Right atrium auricular region (tissue), 2 donors: ENCODE measurements around the gene PTCD1. TPM values are rescaled to one million over a fixed set of nuclear protein-coding genes. Genes with fewer than 3 reads are reported as not detected.
"Not testable (repeated sequence)": the region's sequence is repeated elsewhere in the genome, so short reads cannot be mapped to it uniquely, and the experiment has no call there.

ENCODE experiments used
- DNase-seq: peaks from one replicate; pipeline ENCODE4 v3.0.0-alpha.2; 2019; ENCODE audit warnings: low spot score
- H3K27ac ChIP-seq, 2 donors: fragments of 200-600 bp; sonication (generic); 1 replicate in 1 of 2; 2 replicates in 1 of 2; pipeline ENCODE4 v1.5.1; 2016 to 2019
- H3K27me3 ChIP-seq, 2 donors: fragments of 200-600 bp; sonication (generic); one replicate each; pipeline versions ENCODE4 v1.5.1 to v1.6.0; 2017 to 2019
- H3K36me3 ChIP-seq: fragments of 200-600 bp; sonication (generic); one replicate; pipeline ENCODE4 v1.5.1; 2016
- H3K4me1 ChIP-seq, 2 donors: fragments of 200-600 bp; sonication (generic); one replicate each; pipeline versions ENCODE4 v1.5.1 to v1.6.0; 2017 to 2019
- H3K4me3 ChIP-seq, 2 donors: fragments of 200-600 bp; sonication (generic); 1 replicate in 1 of 2; 2 replicates in 1 of 2; pipeline ENCODE4 v1.5.1; 2017 to 2019; ENCODE audit warnings: mild to moderate bottlenecking in 1 of 2, moderate library complexity in 1 of 2
- H3K9me3 ChIP-seq, 2 donors: fragments of 200-600 bp; sonication (generic); one replicate each; pipeline ENCODE4 v1.5.1; 2019
- total RNA-seq, 2 donors: library from RNA; depleted of rRNA; stranded (reverse); fragments of >200 nt; gene quantifications; one replicate each; pipeline ENCODE4 v1.1.0, GENCODE V29; 2016
- TF ChIP-seq, protein P1 (sequence below), 2 donors: fragments of 200-600 bp; sonication (generic); IDR thresholded peaks; one replicate each; pipeline ENCODE4 v1.5.1; 2019; ENCODE audit warnings: antibody characterized with exemption in 2 of 2

Gene PTCD1
- total RNA-seq, 2 donors from 2014 or later = 4.6 to 5.3 TPM

DNA sequence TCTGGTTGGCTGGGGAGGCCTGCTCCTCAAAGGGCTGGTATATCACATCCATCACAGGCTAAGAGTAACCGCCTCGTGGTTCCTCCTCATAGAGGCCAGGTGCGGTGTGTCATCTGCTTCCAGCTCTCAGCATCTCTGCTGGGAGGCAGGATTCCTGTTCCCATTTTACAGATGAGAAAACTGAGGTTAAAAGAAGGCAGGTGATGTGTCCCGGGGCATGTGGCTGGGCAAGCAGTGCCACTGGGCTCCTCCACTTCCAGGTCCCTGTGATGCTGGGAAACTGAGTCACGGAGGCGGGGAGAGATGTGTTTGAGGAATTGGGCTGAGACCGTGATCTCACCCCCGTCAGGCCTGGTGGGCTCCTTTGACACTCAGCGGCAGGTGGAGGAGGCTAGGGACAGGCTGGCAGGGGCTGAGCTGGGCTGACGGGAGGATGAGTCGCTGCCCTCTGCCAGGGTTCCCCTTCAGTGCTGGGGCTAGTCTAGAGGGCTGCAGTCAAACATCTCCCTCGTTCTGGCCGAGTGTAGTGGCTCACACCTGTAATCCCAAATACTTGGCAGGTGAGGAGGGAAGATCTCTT lies 54.7 kb downstream of the PTCD1 start:
- DNase-seq = no peak
- peaks cover 14% of the 10 kb centered on the region for H3K36me3 ChIP-seq
- no peaks in the 10 kb centered on the region for H3K9me3 ChIP-seq
- no peak overlapping the region for H3K27ac ChIP-seq
- TF ChIP-seq, protein P1, sequence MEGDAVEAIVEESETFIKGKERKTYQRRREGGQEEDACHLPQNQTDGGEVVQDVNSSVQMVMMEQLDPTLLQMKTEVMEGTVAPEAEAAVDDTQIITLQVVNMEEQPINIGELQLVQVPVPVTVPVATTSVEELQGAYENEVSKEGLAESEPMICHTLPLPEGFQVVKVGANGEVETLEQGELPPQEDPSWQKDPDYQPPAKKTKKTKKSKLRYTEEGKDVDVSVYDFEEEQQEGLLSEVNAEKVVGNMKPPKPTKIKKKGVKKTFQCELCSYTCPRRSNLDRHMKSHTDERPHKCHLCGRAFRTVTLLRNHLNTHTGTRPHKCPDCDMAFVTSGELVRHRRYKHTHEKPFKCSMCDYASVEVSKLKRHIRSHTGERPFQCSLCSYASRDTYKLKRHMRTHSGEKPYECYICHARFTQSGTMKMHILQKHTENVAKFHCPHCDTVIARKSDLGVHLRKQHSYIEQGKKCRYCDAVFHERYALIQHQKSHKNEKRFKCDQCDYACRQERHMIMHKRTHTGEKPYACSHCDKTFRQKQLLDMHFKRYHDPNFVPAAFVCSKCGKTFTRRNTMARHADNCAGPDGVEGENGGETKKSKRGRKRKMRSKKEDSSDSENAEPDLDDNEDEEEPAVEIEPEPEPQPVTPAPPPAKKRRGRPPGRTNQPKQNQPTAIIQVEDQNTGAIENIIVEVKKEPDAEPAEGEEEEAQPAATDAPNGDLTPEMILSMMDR (IDR thresholded peaks at IDR 0.05) = no peak
- H3K4me3 ChIP-seq = no peak overlapping the region
- H3K4me1 ChIP-seq = peaks cover 0 to 32% of the 10 kb centered on the region in 2 donors
- no peaks in the 10 kb centered on the region for H3K27me3 ChIP-seq

DNA sequence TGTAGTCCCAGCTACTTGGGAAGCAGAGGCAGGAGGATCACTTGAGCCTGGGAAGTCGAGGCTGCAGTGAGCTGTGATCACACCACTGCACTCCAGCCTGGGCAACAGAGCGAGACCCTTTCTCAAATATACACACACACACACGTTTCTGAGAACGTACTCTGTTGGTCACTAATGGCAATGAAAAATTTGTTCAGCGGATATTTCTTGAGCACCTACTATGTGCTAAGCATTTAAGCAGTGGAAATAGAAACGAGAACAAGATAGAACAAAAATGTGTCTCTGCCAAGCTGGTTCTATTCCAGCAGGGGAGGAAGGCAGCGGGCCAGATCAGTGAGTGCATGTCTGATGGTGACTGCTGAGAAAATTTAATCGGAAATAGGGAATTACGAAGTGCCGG lies 55.4 kb downstream of the PTCD1 start:
- no peak overlapping the region for H3K27ac ChIP-seq
- H3K9me3 ChIP-seq = no peaks in the 10 kb centered on the region
- no peaks in the 10 kb centered on the region for H3K27me3 ChIP-seq
- DNase-seq = no peak
- peaks cover 14% of the 10 kb centered on the region for H3K36me3 ChIP-seq
- no peak overlapping the region for H3K4me3 ChIP-seq
- TF ChIP-seq, protein P1 (IDR thresholded peaks at IDR 0.05) = no peak
- peaks cover 0 to 38% of the 10 kb centered on the region in 2 donors for H3K4me1 ChIP-seq

DNA sequence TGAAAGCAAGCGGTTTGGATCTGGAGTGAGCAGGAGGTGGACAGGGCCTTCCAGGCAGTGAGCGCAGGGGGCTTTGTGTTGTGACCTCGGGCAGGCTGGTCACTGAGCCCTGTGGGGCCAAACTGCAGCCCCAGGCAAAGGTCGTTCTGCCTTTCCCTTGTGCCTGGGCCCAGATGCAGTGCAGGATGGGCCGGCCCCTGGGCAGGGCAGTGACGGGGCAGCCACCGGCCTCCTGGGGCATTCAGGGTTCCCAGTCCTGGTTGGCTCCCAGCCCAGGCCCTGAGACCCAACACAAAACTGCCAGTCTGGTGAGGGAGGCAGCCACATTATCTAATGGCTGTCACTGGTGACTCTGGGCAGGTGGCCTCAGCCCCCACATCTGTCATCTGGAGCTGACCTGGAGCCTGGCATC lies 56.9 kb downstream of the PTCD1 start:
- TF ChIP-seq, protein P1 (IDR thresholded peaks at IDR 0.05) = no peak
- Histone ChIP-seq H3K4me3 (no peak overlapping the region), H3K9me3 (no peaks in the 10 kb centered on the region), H3K36me3 (peaks cover 14% of the 10 kb centered on the region), H3K27ac (no peak overlapping the region), H3K27me3 (no peaks in the 10 kb centered on the region), H3K4me1 (peaks cover 0 to 40% of the 10 kb centered on the region in 2 donors)
- DNase-seq = no peak

DNA sequence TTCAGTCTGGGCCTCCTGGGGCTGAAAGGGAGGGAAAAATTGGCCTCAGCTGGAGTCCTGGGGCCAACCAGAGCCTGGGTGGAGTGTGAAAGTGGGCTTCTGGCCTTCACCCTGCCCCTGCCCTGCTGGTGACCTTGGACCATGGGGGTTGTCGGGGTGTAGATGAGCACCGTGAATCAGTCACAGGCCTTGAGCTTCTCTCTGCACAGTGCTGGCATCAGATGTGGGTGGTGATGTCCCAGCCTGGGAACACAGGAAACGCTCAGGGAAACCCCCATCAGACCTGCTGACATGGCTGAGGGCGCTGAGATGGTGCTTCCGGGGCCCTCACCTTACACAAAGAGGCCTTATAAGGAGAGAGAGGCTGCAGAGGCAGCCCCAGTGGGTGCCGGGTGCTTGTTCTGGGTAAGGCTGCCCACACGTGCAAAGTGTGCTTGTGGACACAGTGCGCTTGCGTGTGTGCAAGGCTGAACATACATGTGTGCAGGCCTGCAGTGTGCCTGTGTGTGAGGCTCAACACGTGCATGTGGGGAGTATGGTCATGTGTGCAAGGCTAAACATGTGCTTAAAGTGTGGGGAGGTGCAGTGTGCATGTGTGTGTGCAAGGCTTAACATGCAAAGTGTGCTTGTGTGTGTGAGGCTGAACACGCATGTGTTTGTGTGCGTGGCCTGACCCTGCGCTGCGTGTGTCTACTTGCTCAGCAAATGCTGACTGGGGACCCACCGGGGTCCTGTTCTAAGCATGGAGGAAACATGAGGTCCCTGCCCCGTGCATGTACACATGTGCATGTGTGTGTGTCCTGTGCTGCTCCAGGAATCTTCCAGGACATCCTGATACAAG lies 57.6 kb downstream of the PTCD1 start:
- Histone ChIP-seq H3K27ac (peak overlapping the region; percentile 80 to 81), H3K27me3 (no peaks in the 10 kb centered on the region), H3K36me3 (peaks cover 11% of the 10 kb centered on the region), H3K9me3 (no peaks in the 10 kb centered on the region), H3K4me1 (peaks cover 0 to 43% of the 10 kb centered on the region in 2 donors), H3K4me3 (peak overlapping the region in 1 of 2 donors; percentile 24)
- no peak for DNase-seq
- TF ChIP-seq, protein P1 (IDR thresholded peaks at IDR 0.05) = no peak

DNA sequence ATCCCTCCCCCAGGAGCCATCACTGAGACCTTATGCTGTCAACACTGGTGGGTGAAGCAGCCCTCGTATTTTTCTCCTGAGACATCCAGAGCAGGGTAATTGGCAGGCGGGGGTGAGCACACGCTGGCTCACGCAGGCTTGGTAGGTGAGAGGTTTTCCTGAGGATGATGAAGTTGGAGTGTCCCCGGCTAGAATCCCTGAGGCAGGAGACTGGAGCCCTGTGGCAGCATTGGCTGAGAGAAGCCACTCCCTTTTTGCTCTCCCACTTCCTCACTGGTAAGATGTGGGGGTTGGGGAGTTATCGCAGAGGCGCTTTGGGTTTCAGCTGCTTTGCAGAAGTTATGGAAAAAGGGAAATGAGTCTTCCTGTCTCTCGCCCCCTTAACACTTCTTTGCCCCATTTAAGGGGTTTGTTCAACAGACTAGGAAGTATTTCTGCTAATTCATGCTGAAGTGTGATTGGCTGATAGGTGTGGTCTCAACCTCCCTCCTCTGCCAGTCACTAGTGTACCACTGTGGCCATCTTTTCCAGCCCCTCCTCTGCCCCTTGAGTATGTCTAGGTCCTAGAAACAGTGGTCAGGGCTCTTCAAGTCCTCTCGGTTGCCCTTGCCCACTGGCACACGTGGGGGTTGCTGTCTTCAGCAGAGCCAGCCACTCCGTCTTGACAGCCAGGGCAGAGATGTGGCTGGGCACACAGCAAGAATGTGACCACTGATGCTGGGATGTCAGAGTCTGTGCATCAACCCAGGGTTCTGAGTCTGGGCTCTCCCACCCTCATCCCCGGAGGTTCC lies 58.4 kb downstream of the PTCD1 start:
- Histone ChIP-seq H3K27me3 (no peaks in the 10 kb centered on the region), H3K9me3 (no peaks in the 10 kb centered on the region), H3K4me1 (peaks cover 0 to 51% of the 10 kb centered on the region in 2 donors), H3K4me3 (peak overlapping the region in 1 of 2 donors; percentile 24), H3K36me3 (peaks cover 11% of the 10 kb centered on the region), H3K27ac (peak overlapping the region; percentile 80 to 81)
- DNase-seq = no peak
- TF ChIP-seq, protein P1 (IDR thresholded peaks at IDR 0.05) = no peak

DNA sequence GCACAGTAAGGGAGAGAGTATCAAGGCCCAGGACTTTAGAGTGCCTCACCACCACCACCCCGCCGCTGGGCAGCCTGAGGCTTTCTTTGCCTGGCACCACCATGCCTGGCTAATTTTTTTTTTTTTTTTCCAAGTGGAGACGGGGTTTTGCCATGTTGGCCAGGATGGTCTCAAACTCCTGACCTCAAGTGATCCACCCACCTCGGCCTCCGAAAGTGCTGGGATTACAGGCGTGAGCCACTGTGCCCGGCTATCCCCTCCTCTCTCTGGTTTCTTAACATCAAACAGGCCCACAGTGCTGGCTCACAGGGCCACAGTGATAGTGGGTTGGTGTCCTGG lies 58.9 kb downstream of the PTCD1 start:
- Histone ChIP-seq H3K4me1 (peaks cover 0 to 51% of the 10 kb centered on the region in 2 donors), H3K27ac (peak overlapping the region; percentile 80 to 81), H3K36me3 (peaks cover 11% of the 10 kb centered on the region), H3K4me3 (peak overlapping the region in 1 of 2 donors; percentile 24)
- H3K27me3 ChIP-seq, DNase-seq, H3K9me3 ChIP-seq: not testable (repeated sequence)
